Measurements from ENCODE around the gene LAMA1. TPM values are rescaled to one million over a fixed set of nuclear protein-coding genes. Genes with fewer than 3 reads are reported as not detected.

Gene LAMA1
- total RNA-seq, 4 donors from 2014 or later, result 1.2 to 3.0 (median 1.9) TPM

DNA sequence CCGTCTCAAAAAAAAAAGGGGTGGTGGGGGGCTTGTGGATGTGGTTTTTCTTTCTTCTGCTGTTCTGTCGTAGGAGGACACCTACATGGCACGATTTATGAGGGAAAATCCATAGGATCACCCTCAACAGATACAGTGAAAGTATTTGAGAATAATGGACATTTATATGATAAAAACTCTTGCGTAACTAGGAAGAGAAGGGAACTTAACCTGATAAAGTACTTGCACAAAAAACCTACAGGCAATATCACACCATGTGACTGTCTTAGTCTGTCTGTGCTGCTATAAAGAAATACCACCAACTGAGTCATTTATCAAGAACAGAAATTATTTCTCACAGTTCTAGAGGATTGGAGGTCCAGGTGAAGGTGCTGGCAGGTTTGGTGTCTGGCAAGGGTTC is 21.8 kb upstream of the LAMA1 start:
- no peak overlapping the region for H3K4me3 ChIP-seq
- no peaks in the 10 kb centered on the region for H3K9me3 ChIP-seq
- no peak overlapping the region for H3K27ac ChIP-seq
- no peaks in the 10 kb centered on the region for H3K36me3 ChIP-seq
- no peaks in the 10 kb centered on the region for H3K4me1 ChIP-seq
- H3K27me3 ChIP-seq, result no peaks in the 10 kb centered on the region
- no peak for DNase-seq (ENCODE audit: low spot score in 2 of 2)
- 90 to 93% methylated on average over 4 of the region's 4 CpGs for WGBS, 2 donors
- TF ChIP-seq, protein P1, sequence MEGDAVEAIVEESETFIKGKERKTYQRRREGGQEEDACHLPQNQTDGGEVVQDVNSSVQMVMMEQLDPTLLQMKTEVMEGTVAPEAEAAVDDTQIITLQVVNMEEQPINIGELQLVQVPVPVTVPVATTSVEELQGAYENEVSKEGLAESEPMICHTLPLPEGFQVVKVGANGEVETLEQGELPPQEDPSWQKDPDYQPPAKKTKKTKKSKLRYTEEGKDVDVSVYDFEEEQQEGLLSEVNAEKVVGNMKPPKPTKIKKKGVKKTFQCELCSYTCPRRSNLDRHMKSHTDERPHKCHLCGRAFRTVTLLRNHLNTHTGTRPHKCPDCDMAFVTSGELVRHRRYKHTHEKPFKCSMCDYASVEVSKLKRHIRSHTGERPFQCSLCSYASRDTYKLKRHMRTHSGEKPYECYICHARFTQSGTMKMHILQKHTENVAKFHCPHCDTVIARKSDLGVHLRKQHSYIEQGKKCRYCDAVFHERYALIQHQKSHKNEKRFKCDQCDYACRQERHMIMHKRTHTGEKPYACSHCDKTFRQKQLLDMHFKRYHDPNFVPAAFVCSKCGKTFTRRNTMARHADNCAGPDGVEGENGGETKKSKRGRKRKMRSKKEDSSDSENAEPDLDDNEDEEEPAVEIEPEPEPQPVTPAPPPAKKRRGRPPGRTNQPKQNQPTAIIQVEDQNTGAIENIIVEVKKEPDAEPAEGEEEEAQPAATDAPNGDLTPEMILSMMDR (IDR thresholded peaks at IDR 0.05), result no peak
- TF ChIP-seq POLR2A (IDR thresholded peaks at IDR 0.05) (no peak), EP300 (IDR thresholded peaks at IDR 0.05) (no peak)

DNA sequence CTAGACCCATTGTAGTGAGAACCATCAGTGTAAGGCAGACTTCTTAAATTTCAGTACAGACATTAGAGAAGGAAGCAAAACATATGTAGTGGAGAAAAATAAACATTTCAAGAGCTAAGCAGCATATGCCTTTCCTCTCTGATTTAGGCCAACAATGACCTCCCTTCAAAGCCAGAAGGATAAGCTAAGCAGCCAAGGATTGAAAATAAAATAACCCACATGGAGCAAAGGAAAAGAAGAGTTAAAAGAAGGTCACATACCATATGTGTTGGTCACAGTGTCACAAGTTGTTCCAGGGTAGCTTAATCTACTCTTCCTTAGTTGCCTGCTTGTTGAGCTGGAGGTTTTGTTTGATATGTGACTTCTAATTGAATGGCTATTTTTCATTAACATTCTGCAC is 15.6 kb upstream of the LAMA1 start:
- H3K4me1 ChIP-seq, result no peaks in the 10 kb centered on the region

DNA sequence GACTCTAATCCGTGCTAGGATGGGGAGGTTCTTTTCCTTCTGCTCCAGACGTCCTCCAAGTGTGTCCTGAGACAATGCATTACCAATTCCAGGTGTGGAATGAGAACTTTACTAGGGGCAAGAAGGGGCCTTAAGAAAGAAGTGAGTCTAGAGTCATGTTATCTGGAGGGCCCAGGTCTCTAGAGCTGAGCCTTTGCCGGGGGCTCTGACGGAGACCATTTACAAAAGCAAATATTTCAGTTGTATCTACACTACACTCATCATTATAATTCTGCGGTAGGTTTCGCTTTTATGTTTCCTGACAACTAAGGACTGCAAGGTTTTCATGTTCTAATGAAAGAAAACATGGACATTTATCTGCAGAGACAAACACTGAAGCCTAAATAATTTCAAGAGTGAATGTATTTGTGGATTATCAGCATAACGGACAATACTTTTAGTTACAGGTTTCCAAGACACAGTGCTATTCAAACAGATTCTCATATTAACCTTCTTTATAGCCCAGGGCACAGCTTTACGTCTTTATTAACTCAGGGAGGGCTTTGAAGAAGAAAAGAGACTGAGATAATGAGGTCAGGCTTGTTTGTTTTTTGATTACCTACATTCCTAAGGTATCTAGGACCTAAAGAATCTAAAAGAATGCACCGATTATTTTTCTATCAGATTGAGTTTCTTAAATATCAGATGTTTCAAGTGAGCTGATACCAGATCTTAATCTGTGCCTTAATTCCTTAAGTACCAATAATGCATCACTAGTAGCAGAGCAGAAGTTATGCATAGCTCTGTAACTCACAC is 15.0 kb upstream of the LAMA1 start:
- TF ChIP-seq POLR2A (IDR thresholded peaks at IDR 0.05) (no peak), EP300 (IDR thresholded peaks at IDR 0.05) (no peak)
- TF ChIP-seq, protein P1 (IDR thresholded peaks at IDR 0.05), result no peak
- Histone ChIP-seq H3K27ac (no peak overlapping the region), H3K36me3 (no peaks in the 10 kb centered on the region), H3K27me3 (no peaks in the 10 kb centered on the region), H3K4me1 (no peaks in the 10 kb centered on the region), H3K4me3 (no peak overlapping the region), H3K9me3 (no peaks in the 10 kb centered on the region)
- no peak for DNase-seq (ENCODE audit: low spot score in 2 of 2)
- 84 to 86% methylated on average over 9 of the region's 9 CpGs for WGBS, 2 donors

More for the DNA sequence above, 15.6 kb upstream of the LAMA1 start:
- Histone ChIP-seq H3K36me3 (no peaks in the 10 kb centered on the region), H3K9me3 (no peaks in the 10 kb centered on the region), H3K27ac (no peak overlapping the region), H3K4me3 (no peak overlapping the region), H3K27me3 (no peaks in the 10 kb centered on the region)
- no peak for TF ChIP-seq POLR2A (IDR thresholded peaks at IDR 0.05)
- TF ChIP-seq, protein P1 (IDR thresholded peaks at IDR 0.05), result no peak
- no peak for TF ChIP-seq EP300 (IDR thresholded peaks at IDR 0.05)
- no peak for DNase-seq (ENCODE audit: low spot score in 2 of 2)

DNA sequence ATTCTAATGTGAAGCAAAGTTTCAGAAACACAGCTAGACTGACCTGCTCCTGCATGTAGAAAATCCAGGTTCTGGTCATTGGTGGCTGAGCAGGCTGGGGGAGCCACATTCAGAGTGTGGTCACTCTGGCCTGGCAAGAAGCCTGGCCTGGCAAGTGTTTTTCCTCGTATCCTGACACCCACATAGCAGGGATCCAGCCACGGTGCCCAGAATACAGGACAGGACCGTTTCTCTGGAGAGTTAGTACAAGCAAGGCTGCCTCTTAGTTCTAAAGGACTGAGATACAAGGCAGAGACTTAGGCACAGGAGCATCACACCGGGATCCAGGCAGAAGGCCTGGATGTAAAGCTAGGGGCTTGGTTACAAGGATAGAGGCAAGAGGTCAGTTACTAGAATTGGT is 4.8 kb upstream of the LAMA1 start:
- DNase-seq (ENCODE audit: low spot score in 2 of 2), result no peak
- Histone ChIP-seq H3K9me3 (peaks cover 0 to 3% (median 0%) of the 10 kb centered on the region in 4 donors), H3K27me3 (peaks cover 0 to 13% of the 10 kb centered on the region in 2 donors), H3K36me3 (no peaks in the 10 kb centered on the region), H3K27ac (no peak overlapping the region), H3K4me1 (peaks cover 0 to 7% (median 0%) of the 10 kb centered on the region in 4 donors), H3K4me3 (no peak overlapping the region)
- WGBS, 2 donors, result 62 to 80% methylated on average over 4 of the region's 4 CpGs
- TF ChIP-seq EP300 (IDR thresholded peaks at IDR 0.05) (no peak), POLR2A (IDR thresholded peaks at IDR 0.05) (no peak)
- TF ChIP-seq, protein P1 (IDR thresholded peaks at IDR 0.05), result no peak

DNA sequence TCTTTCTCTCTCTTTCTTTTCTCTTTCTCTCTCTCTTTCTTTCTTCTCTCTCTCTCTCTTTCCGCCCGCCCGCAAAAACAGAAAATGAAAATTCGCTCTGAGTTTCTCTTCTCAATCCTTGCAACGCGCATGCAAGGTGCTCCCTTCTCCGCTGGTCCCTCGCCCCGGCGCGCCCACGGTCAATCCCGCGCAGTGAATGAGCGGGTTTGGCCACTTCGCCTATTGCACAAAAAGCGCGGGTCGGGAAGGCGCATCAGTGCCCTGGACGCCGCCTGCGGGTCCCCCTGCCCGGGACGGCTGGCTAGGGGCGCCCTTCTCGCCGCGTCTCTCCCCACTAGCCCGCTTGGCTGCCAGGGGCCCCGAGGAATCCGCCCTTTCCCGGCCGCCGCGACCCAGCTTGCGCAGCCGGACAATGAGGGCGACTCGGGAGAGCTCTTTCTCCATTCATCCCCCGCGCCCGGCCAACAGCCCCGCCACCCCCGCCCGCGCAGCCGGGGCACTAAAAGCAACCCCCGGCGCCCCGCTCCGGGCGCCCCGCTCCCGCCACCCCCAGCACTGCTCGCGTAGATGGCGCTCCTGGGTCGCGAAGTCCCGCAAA is 706 bp downstream of the LAMA1 start:
- H3K9me3 ChIP-seq, result no peaks in the 10 kb centered on the region
- 1 to 3% methylated on average over 27 to 58 of the region's 61 CpGs for WGBS, 2 donors
- H3K27ac ChIP-seq, result no peak overlapping the region
- H3K36me3 ChIP-seq, result no peaks in the 10 kb centered on the region
- H3K4me3 ChIP-seq, result peak overlapping the region; percentile 17 to 56 (median 42)
- H3K27me3 ChIP-seq, result peaks cover 0 to 60% of the 10 kb centered on the region in 2 donors
- no peak for DNase-seq (ENCODE audit: low spot score in 2 of 2)
- peaks cover 0 to 24% (median 7%) of the 10 kb centered on the region in 4 donors for H3K4me1 ChIP-seq
- TF ChIP-seq, protein P1 (IDR thresholded peaks at IDR 0.05), result no peak
- TF ChIP-seq EP300 (IDR thresholded peaks at IDR 0.05) (no peak), POLR2A (IDR thresholded peaks at IDR 0.05) (no peak)

Measured in tibial nerve (tissue), 4 donors.